ENCODE results near the gene ARHGAP25. TPM values are rescaled to one million over a fixed set of nuclear protein-coding genes. Genes with fewer than 3 reads are reported as not detected.

Gene ARHGAP25
- total RNA-seq, 1 donor from 2014 or later = 4.6 TPM

DNA sequence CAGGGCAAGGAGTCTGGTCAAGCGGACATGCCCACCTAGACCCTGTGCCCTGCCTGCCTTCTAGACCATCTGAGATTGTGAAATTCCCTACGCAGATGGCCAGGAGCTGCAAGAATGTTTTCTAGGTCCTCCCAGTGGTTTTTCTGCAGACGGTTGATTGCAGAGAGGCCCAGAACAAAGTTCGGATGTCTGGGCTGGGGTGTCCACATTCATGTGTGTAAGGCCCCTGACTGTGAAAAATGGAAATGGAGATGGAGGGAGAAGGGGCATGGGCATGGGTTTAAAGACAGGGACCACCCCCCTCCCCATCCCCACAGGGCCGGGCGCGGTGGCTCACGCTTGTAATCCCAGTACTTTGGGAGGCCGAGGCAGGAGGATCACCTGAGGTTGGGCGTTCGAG lies 11.8 kb downstream of the ARHGAP25 start:
- no peak for DNase-seq (ENCODE audit: low spot score)
- no peaks in the 10 kb centered on the region for H3K9me3 Mint-ChIP-seq (ENCODE audit: unreplicated experiment)
- H3K27me3 Mint-ChIP-seq (ENCODE audit: unreplicated experiment) = peaks cover 1% of the 10 kb centered on the region
- TF ChIP-seq, protein P1, sequence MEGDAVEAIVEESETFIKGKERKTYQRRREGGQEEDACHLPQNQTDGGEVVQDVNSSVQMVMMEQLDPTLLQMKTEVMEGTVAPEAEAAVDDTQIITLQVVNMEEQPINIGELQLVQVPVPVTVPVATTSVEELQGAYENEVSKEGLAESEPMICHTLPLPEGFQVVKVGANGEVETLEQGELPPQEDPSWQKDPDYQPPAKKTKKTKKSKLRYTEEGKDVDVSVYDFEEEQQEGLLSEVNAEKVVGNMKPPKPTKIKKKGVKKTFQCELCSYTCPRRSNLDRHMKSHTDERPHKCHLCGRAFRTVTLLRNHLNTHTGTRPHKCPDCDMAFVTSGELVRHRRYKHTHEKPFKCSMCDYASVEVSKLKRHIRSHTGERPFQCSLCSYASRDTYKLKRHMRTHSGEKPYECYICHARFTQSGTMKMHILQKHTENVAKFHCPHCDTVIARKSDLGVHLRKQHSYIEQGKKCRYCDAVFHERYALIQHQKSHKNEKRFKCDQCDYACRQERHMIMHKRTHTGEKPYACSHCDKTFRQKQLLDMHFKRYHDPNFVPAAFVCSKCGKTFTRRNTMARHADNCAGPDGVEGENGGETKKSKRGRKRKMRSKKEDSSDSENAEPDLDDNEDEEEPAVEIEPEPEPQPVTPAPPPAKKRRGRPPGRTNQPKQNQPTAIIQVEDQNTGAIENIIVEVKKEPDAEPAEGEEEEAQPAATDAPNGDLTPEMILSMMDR (IDR thresholded peaks at IDR 0.05; ENCODE audit: unreplicated experiment) = no peak
- H3K36me3 Mint-ChIP-seq (ENCODE audit: low read depth, unreplicated experiment) = no peaks in the 10 kb centered on the region
- H3K4me1 Mint-ChIP-seq (ENCODE audit: unreplicated experiment) = peaks cover 5% of the 10 kb centered on the region
- no peak overlapping the region for H3K27ac Mint-ChIP-seq (ENCODE audit: unreplicated experiment)
- H3K4me3 Mint-ChIP-seq (ENCODE audit: unreplicated experiment) = no peak overlapping the region

DNA sequence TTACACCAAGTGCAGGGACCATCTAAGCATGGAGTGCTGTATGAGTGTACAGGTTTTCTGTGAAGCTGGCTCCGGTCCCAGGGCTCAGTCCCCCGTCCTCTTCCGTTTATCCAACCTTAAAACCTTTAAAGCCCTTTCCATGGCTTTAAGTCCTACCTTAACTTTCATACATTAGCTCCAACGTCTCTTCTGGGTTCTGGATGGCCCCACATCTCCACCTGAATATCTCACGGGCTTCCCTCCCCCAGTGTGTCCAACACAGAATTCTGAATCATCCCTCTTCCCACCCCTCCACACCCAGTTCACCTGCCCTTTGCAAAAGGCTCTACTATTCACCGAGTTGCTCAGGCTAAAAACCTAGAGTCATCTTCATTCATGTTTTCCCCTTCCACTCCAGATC lies 12.8 kb downstream of the ARHGAP25 start:
- TF ChIP-seq, protein P1 (IDR thresholded peaks at IDR 0.05; ENCODE audit: unreplicated experiment) = no peak
- Mint-ChIP-seq H3K27me3 (ENCODE audit: unreplicated experiment) (peaks cover 1% of the 10 kb centered on the region), H3K4me3 (ENCODE audit: unreplicated experiment) (no peak overlapping the region), H3K27ac (ENCODE audit: unreplicated experiment) (no peak overlapping the region), H3K9me3 (ENCODE audit: unreplicated experiment) (no peaks in the 10 kb centered on the region), H3K36me3 (ENCODE audit: low read depth, unreplicated experiment) (no peaks in the 10 kb centered on the region), H3K4me1 (ENCODE audit: unreplicated experiment) (peaks cover 5% of the 10 kb centered on the region)
- no peak for DNase-seq (ENCODE audit: low spot score)

DNA sequence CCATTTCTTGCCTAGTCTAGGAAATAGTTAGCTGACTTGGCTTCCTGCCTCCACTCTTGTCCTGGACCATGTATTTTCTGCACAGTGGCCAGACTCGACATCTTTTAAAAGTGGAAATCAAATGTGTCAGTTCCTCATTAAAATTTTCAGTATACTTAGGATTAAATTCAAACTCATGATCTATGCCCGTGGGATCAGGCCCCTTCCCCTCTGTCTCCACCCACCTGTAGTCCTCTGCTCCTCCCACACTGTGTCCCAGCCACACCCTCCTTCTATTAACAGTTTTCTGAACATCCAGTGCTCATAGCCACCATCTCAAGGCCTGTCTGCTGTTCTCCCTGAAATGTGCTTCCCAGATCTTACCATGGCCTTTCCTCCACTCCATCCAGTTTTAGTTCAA lies 13.3 kb downstream of the ARHGAP25 start:
- no peak for DNase-seq (ENCODE audit: low spot score)
- Mint-ChIP-seq H3K9me3 (ENCODE audit: unreplicated experiment) (no peaks in the 10 kb centered on the region), H3K36me3 (ENCODE audit: low read depth, unreplicated experiment) (no peaks in the 10 kb centered on the region), H3K27me3 (ENCODE audit: unreplicated experiment) (peaks cover 1% of the 10 kb centered on the region), H3K4me3 (ENCODE audit: unreplicated experiment) (no peak overlapping the region), H3K27ac (ENCODE audit: unreplicated experiment) (no peak overlapping the region), H3K4me1 (ENCODE audit: unreplicated experiment) (peaks cover 3% of the 10 kb centered on the region)
- TF ChIP-seq, protein P1 (IDR thresholded peaks at IDR 0.05; ENCODE audit: unreplicated experiment) = no peak

DNA sequence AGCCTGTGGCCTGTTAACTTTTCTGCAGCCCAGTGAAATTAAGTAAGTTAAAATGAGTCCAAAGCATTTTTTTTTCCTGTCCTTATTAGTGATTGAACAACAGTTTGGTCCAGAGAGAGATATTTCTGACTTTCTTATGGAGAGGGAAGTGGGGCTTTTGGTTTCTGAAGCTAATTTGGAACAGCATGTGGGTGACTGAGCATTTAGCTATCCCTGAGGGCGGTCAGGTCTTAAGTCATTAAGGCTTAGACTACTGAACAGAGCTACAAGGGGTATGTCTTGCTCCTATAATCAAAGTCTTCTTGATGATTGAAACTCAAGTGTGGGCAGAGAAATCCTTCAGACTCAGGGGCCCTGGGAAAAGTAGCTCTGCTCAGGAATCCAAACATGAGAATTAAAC lies 14.0 kb downstream of the ARHGAP25 start:
- TF ChIP-seq, protein P1 (IDR thresholded peaks at IDR 0.05; ENCODE audit: unreplicated experiment) = no peak

DNA sequence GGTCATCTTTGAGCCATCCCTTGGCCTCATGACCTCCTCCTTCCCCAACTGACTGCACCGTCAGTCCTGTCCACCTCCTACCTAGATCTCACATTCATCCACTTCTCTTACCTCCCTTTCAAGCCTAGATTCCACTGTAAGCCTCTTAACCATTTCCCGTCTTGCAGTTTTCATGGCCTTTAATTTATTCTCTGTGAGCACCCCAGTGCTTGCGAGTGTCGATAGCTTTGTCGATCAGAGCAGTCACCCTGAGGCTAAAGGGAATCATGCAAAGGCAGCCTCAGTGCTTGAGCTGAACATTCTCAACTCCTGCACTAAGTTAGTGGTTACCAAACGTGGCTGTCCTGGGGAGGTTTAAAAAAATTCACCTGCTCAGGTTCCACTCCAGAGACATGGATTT lies 14.7 kb downstream of the ARHGAP25 start:
- Mint-ChIP-seq H3K9me3 (ENCODE audit: unreplicated experiment) (no peaks in the 10 kb centered on the region), H3K27me3 (ENCODE audit: unreplicated experiment) (peaks cover 1% of the 10 kb centered on the region), H3K4me3 (ENCODE audit: unreplicated experiment) (no peak overlapping the region), H3K36me3 (ENCODE audit: low read depth, unreplicated experiment) (no peaks in the 10 kb centered on the region), H3K4me1 (ENCODE audit: unreplicated experiment) (no peaks in the 10 kb centered on the region), H3K27ac (ENCODE audit: unreplicated experiment) (no peak overlapping the region)
- no peak for DNase-seq (ENCODE audit: low spot score)
- TF ChIP-seq, protein P1 (IDR thresholded peaks at IDR 0.05; ENCODE audit: unreplicated experiment) = no peak

More for the DNA sequence above, 14.0 kb downstream of the ARHGAP25 start:
- no peak for DNase-seq (ENCODE audit: low spot score)
- peaks cover 1% of the 10 kb centered on the region for H3K27me3 Mint-ChIP-seq (ENCODE audit: unreplicated experiment)
- no peaks in the 10 kb centered on the region for H3K36me3 Mint-ChIP-seq (ENCODE audit: low read depth, unreplicated experiment)
- no peak overlapping the region for H3K27ac Mint-ChIP-seq (ENCODE audit: unreplicated experiment)
- no peaks in the 10 kb centered on the region for H3K9me3 Mint-ChIP-seq (ENCODE audit: unreplicated experiment)
- H3K4me3 Mint-ChIP-seq (ENCODE audit: unreplicated experiment) = no peak overlapping the region
- H3K4me1 Mint-ChIP-seq (ENCODE audit: unreplicated experiment) = no peaks in the 10 kb centered on the region
